ENCODE results near the gene RNFT2. TPM values are rescaled to one million over a fixed set of nuclear protein-coding genes. Genes with fewer than 3 reads are reported as not detected.

Gene RNFT2
- total RNA-seq, 1 donor from 2014 or later, result 2.6 TPM

DNA sequence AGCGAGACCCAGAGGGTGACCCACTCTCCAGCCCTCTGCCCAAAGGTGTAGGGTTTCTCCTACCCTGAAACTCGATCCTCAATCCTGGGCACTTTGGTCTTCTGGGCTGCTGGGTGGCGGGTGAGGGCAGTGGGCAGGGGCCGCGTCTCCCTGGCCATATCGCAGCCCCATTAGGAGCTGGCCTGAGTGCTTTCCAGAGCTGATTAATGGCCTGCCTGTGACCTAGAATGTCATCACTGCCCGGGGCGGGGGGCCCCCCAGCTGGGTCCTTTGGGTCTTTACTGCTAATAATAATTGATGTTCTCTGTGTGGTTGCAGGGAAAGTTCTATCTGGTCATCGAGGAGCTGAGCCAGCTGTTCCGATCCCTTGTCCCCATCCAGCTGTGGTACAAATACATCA is 95.4 kb downstream of the RNFT2 start:
- DNase-seq (ENCODE audit: low read depth, low spot score), result no peak

DNA sequence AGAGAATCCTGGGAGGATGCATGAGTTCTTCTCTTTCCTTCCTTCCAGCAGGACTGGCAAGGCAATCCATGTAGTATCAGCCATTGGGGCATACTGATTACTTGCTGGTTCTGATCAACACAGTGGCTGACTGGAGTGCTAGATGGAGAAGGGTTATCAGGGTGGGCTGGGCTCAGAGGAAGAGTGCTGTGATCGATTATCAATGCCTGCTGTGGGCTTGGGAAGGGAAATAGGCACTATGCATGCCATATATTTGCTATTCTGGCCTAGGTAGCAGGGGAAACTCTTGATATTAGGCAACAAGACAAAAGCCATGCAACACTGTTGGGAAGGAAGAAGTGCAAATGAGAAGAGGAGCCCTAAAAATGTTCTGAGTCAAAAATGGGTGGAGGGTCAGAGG is 97.4 kb downstream of the RNFT2 start:
- no peak for DNase-seq (ENCODE audit: low read depth, low spot score)

DNA sequence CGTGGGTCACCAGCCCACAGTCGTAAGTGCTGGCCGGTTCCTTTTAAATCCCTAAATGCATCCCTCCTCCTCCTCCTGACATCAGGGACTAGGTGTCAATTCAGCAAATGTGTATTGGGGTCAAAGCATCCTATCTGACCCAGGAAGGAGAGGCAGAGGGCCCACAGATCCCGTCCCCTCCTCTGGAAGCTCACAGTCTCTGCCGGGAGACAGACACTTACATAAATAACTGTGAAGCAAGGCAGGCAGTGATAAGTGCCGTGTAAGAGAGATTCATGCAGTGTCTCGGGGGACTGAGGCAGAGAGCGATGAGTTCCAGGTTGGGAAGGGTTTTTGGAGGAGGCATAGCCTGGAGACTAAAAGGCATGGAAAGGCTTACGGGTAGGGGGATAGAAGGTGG is 99.0 kb downstream of the RNFT2 start:
- DNase-seq (ENCODE audit: low read depth, low spot score), result no peak

DNA sequence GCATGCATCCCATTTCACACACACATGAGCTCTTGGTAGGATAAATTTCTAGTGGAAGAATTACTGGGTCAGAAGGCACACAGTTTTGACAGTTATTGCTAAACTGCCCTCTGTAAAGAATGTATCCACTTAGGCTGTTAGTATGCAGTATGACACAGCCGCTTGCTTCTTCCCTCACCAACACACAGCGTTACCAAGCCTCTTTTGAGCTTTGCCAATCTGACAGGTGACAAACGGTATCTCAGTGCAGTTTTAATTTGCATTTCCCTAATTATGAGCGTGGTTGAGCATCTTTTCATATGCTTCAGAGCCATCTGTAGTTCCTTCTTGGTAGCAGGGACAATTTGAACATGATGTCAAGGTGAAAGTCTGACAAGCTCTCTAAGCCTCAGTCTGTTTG is 100.2 kb downstream of the RNFT2 start:
- no peak for DNase-seq (ENCODE audit: low read depth, low spot score)

DNA sequence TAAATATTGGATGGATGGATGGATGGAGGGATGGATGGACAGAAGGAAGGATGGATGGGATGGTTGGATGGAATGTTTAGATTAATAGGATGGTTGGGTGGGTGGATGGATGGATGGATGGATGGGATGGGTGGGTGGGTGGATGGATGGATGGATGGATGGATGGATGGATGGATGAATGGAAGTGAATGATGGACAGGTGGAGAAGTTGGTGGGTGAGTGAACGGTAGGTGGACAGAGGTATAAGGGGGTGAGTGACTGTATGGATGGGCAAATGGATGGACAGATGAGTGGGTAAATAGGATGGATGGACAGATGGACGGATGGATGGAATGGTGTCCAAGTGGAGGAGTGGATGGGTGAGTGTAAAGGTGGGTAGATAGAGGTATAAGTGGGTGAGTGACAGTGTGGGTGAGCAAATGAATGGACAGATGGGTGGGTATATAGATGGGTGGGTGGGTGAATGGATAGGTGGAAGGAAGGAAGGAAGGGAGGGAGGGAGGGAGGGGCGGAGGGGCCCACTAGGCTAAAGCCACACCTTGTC is 101.2 kb downstream of the RNFT2 start:
- DNase-seq (ENCODE audit: low read depth, low spot score), result no peak

DNA sequence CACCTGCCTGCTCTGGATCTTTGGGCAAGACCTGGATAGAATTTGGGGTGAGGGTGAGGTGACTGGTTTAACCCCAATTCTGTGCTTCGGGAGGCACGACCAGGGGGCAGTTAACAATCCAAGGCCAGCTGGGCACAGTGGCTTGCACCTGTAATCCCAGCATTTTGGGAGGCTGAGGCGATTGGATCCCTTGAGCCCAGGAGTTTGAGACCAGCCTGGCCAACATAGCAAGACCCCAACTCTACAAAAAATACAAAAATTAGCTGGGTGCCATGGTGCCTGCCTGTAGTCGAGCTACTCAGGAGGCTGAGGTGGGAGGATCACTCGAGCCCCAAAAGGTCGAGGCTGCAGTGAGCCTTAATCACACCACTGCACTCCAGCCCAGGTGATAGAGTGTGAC is 105.0 kb downstream of the RNFT2 start:
- no peak for DNase-seq (ENCODE audit: low read depth, low spot score)

DNA sequence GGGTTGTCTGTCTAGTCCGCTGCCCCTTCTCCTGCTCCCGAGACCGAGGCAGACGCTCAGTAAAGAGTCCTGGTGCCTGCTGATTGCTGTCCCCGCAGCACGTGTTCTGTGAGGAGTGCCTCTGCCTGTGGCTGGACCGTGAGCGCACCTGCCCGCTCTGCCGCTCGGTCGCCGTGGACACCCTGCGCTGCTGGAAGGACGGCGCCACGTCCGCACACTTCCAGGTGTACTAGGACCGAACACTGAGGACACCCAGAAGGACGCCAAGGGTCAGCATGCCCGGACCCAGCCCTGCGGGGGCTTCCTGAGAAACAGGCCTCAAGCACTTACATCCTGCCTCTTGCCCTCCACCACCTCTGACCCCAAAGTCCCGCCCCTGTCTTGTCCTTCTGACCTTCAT is 111.1 kb downstream of the RNFT2 start:
- no peak for DNase-seq (ENCODE audit: low read depth, low spot score)

DNA sequence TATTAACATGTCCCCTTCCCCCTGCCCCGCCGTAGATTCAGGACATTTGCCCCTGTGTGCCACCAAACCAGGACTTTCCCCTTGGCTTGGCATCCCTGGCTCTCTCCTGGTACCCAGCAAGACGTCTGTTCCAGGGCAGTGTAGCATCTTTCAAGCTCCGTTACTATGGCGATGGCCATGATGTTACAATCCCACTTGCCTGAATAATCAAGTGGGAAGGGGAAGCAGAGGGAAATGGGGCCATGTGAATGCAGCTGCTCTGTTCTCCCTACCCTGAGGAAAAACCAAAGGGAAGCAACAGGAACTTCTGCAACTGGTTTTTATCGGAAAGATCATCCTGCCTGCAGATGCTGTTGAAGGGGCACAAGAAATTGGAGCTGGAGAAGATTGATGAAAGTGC is 114.2 kb downstream of the RNFT2 start:
- DNase-seq (ENCODE audit: low read depth, low spot score), result no peak

DNA sequence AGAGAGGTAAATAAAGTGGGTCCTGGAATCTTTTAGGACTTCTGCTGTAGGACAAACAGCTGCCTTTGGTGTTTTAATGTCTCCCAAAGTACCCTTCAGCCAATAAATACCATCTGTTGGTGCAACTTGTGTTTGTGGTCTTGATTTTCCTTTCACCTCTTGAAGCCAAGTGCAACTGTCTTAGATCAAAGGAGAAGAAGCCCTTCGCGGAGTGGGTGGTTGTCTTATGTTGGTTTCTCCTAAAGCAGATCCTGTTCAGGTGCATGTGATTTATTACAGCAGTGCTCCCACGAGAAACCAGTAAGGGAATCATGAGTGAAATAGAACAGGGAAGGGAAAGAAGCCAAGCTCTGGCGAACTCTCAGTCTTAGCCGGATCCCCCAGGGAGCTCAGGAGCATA is 115.4 kb downstream of the RNFT2 start:
- DNase-seq (ENCODE audit: low read depth, low spot score), result no peak

DNA sequence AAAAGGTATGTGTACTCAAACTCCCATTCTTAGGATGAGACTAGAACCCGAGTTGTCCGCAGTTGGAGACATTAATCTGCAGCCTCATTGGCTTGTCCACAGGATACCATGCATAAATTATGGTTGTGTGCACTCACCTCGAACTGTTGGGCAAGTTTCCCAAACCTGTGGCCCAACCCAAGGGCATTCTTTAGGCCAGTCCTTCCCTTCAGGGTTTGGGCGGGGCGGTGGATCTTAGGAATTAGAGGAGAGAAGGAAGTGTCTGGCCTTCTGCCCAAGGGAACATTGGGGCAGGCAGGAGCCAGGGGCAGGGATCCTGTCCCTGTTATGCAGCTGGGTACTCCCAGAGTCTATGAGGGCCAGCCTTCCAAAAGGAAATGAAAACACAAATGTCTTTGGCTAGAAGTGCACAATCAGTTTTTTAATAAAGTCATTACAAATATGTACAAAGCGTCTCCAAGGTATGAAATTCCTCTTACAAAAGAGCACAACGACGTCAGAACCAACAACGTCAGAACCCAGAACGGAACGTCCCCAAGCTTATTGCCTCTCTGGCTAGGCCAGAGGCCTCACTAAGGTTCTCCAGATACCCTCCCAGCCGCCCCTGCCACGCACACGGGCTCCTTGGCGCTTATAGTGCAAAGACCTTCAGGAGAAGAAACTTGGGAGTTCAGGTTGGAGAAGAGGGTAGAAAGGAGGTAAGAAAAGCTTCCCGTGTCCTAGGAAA is 117.8 kb downstream of the RNFT2 start:
- no peak for DNase-seq (ENCODE audit: low read depth, low spot score)

DNA sequence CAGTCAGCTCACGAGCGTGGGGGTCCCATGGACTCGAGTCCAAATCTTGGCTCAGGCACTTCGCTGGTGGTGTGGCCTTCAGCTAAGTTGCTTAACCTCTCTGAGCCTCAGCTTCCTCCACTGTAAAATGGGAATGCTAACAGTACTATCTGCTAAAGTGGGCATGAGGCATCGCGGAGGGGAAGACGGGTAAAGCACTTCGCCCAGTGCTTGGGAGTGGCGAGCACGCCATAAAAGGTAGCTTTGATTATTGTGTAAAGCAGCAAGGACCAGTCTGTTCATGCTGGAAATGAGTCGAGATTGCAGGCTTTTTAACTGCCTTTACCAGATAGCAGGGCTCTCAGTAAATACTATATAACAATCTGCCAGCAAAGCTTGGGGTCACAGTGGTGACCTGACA is 118.6 kb downstream of the RNFT2 start:
- DNase-seq (ENCODE audit: low read depth, low spot score), result no peak

DNA sequence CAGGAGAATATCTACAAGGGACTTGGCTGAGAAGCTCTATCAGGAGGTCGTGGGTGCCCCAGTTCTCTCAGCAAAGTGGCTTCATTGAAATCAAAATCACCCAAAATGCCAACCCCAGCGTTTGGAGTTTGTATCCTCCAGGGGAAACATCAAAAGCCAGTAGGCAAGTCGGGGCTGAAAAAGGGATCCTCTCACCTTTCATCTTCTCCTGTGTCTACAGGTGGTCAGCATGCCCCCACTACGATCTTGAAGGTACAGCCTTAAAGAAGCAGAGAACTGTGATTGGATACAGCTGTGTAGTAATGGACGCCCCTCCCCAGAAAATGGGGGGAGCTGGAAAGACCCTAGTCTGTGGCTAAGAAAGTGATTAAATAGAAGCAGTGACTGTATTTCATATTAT is 121.0 kb downstream of the RNFT2 start:
- DNase-seq (ENCODE audit: low read depth, low spot score), result no peak

DNA sequence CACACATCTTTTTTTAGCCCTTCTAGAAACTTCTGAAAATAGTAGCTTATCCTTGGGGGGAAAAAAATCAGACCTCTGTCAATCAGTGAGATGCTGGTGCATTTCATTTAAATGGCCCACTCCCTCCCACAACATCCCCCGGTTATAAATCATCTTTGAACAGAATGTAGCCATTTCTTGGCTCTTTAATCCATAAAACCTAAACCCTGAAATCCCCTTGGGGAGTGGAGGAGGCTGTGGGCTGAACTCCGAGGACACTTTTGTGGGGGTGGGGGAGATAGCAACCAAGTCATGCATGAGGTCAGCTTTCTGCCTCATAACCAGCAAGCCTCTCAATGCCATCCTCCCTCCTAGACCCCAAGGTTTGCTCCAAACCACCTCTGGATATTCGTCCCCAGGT is 122.1 kb downstream of the RNFT2 start:
- DNase-seq (ENCODE audit: low read depth, low spot score), result no peak

DNA sequence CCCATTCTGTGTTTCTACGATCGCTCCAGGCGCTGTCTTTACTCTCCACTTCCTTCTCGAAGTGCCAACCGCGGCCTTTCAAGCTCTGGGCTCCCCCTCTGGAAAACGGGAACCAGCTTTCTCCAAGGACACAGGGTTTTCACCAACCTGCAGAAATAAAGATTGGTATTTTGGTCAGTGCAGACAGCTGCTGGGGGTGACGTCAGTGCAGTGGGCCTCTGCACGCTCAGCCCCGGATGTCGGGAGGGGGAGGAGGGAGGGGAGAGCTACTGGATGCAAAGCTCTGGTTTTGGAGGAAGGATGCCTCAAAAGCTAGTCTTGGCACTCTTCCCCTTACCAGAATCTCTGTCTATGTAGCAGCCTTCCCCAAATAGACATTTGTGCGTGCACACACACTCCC is 123.2 kb downstream of the RNFT2 start:
- DNase-seq (ENCODE audit: low read depth, low spot score), result no peak

DNA sequence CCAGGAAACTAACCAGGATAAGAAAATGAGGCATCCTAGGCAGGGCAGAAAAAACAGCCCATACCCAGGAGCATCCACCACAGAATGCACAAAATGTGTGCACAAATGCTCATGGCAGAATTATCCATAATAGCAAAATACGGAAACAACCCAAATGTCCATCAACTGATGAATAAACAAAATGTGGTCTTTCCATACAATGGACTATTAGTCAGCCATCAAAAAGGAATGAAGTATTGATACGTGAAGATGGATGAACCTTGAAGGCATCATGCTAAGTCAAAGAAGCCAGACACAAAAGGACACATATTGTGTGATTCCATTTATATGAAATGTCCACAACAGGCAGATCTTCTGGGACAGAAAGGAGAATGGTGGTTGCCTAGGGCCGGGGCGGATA is 124.1 kb downstream of the RNFT2 start:
- no peak for DNase-seq (ENCODE audit: low read depth, low spot score)

DNA sequence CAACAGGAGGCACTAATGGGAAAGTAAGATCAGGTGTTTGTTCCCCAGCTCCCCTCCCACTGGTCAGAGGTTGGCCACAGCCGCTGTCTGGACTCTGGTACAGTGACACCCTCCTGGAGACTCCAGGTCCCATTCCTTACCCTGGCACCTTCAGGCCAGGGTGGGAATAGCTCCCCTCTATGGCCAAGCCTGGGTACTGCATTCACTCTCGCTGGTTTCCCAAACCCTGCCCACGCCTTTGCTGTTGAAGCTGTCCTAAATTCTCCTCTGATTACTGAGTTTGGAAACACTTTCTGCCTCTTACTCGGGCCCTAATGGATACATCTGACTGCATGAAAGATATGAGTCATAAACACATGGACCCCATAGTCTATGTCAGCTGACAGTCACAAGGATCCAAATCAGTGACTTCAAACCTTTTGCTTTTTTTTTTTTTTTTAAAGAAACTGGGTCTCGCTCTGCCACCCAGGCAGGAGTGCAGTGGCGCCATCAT is 125.2 kb downstream of the RNFT2 start:
- no peak for DNase-seq (ENCODE audit: low read depth, low spot score)

DNA sequence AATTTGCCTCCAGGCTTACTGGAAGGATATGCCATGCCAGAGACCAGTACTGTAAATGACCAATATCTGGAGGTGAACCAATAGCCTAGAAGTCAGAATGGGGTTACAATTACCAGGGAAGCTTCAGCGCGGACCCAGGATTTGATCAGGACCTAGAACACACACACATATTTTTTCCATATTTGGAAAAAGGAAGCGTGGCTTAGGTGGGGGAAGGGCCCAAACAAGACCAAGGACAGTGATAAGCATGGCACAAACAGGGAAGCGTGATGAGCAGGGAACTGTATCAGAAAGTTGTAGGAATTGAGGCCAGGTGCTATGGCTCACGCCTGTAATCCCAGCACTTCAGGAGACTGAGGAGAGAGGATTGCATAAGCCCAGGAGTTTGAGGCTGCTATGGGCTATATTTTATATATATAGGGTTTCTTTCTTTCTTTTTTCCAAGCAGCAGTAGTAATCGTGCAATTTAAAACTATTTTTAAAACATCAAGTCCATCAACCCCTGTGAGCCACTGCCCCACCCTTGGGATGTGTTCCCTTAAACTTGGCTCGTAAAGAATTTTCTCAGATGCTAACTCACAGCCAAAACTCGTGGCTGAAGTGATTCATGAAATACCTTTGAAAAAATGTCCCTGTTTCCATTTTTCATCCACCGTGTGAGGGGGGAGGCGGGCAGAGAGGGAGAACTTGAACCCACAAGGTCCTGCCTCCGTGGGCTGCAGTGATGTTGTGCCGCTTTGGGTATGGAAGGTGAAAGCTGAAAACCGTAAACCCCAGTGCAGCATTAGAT is 126.5 kb downstream of the RNFT2 start:
- DNase-seq (ENCODE audit: low read depth, low spot score), result no peak

DNA sequence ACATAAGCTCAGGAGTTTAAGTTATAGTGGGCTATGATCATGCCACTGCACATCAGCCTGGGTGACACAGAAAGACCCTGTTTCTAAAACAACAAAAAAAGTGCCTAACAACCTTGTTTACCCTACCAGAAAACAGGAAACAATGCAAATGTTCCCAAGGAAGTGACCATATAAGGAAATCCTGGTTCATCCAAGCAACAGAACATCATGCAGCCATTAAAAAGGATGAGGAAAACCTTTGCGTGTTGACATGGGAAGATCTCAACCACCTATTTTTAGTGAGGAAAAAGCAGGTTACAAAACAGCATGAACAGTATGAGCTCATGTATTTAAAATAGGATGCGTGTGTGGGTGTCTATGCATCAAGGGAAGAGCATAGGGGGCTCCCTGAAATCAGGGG is 129.4 kb downstream of the RNFT2 start:
- DNase-seq (ENCODE audit: low read depth, low spot score), result no peak

DNA sequence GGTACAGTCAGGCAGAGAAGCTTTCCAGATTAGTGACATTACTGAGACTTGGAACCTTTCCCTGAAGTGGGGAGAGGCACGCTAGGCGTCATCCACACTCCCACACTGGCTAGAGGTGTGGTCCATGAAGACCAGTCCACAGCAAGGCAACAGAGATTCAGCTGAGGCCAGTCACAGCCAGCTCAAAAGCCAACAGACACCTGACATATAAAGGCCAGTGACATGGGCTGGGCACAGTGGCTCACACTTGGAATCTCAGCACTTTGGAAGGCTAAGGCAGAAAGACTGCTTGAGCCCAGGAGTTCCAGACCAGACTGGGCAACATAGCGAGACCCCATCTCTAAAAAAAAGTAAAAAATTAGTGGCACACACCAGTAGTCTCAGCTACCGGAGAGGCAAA is 132.2 kb downstream of the RNFT2 start:
- DNase-seq (ENCODE audit: low read depth, low spot score), result no peak

DNA sequence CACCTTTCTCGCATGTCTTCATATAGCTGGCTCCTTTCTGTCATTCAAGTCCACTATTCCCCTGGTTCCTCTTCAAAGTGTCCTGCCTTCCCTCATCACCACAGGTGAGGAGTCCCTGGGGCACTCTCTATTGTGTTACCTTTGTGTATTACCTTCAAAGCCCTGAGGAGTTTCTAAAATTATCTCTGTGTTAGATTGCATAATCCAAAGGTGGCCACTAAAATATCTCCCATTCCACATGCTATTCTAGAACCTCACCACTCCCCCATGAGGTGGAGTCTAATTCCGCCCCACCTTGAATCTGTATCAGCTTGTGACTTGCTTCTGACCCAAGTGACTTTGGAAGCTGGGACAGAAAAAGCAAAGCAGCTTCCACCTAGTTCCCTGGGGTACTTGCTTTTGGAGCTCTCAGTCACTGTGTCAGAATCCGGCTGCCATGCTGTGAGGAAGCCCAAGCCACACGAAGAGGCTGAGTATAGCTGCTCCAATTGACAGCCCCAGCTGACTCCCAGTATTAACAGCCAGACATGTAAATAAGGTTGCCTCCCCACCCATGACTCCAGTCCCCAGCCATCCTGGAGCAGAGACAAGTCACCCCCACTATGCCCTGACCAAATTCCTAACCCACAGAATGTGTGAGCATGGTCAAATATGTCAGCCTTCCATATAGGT is 136.3 kb downstream of the RNFT2 start:
- DNase-seq (ENCODE audit: low read depth, low spot score), result no peak

DNA sequence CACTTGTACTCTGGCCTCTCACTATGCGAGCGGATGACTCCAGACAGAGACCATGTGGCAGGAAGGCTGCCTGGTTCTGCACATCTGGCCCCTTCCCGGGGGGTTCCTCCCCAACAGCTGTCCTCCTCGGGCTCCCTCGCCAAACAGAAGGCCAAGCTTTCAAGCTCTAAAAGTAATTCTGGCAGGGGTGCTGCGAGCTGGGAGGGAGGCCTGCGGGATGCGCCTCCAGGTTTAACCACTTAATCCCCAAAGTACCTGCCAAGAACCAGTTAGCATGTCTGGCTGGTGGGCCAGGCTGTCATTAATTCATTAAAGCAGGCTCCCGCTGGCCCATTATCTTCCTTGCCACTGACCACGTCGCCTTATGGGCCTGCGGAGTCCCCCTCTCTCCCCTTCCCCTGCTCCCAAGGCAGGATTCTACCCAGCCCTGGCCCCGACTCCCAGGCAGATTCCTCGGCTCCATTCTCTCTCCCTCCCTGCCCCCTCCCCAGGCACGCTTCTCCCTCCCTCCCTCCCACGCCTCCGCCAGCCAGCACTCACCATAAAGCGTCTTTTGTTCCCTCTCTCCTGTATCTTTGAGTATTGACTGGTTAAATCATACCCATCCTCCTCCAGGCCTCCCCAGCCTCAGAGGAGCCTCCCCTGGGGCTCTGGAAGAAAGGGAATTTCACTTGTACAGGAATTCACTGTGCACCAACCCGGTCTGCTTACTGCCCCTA is 138.2 kb downstream of the RNFT2 start:
- no peak for DNase-seq (ENCODE audit: low read depth, low spot score)
